ENCODE data around the gene PTGIS.

GRCh38 chr20:49612127-49612738 is 44.3 kb upstream of the PTGIS start:
- TF ChIP-seq EZH2 (IDR thresholded peaks at IDR 0.05; ENCODE audit: low read length) (no peak), CTCF (optimal IDR thresholded peaks at IDR 0.05 in 1 of 3, IDR thresholded peaks at IDR 0.05 in 1 of 3, conservative IDR thresholded peaks at IDR 0.05 in 1 of 3; ENCODE audit: extremely low read depth in 1 of 3, insufficient read depth in 2 of 3, low read length in 3 of 3) (no peak)

All from keratinocyte (primary cell).